Bronchial smooth muscle cell (primary cell): ENCODE measurements around the gene ENTPD7. TPM values are rescaled to one million over a fixed set of nuclear protein-coding genes. Genes with fewer than 3 reads are reported as not detected.

Experiments
- total RNA-seq: library from RNA; depleted of rRNA; stranded (reverse); fragments of >200 nt; gene quantifications from 2 replicates; pipeline ENCODE4 v1.2.1, GENCODE V29; 2014

ENTPD7 gene, protein sequence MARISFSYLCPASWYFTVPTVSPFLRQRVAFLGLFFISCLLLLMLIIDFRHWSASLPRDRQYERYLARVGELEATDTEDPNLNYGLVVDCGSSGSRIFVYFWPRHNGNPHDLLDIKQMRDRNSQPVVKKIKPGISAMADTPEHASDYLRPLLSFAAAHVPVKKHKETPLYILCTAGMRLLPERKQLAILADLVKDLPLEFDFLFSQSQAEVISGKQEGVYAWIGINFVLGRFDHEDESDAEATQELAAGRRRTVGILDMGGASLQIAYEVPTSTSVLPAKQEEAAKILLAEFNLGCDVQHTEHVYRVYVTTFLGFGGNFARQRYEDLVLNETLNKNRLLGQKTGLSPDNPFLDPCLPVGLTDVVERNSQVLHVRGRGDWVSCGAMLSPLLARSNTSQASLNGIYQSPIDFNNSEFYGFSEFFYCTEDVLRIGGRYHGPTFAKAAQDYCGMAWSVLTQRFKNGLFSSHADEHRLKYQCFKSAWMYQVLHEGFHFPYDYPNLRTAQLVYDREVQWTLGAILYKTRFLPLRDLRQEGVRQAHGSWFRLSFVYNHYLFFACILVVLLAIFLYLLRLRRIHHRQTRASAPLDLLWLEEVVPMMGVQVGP
- total RNA-seq = 7.6 and 9.1 TPM in 2 replicates

DNA sequence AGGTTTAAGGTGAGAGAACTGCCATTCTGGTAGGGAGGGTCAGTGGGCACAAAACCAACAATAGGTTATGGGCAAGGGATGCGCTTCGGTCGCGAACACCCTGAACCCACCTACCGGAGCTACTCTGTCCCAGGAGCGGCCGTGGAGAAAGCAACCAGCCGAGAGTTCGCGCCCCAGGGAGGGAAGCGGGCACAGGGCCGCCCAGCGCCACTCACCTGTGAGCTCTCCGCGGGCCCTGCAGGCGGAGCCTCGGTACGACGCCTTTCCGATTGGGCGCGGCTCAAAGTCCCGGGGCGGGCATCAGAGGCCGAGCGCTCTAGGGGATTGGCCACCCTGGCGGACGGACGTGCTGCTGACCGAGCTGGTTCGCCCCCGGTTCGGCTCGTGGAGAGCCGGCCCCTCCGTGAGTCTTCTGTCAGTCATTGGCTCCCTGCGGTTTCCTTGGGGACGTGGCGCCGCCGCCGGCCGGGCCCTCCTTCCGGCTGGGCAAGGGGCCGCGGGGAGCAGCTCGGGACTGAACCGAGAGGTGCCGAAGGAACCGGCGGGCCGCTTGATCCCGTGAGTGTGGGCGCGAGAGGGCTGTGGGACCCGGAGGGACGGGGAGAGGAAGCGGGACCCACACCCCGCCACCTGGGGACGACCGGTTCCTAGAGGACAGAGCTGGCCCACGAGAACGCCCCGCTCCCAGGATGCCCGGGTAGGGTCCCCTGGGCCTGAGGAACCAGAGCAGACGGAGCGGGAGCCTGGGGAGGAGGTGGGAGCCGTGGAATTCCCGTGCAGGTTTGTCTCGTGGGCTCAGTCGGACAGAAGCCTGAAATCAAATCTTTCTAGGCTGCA lies at the start of gene ENTPD7:
Gene ENTPD7 (plus strand): TSS at position 479 of the 837 bp plus-strand sequence. CDS start 448 bp downstream, outside the sequence.

DNA sequence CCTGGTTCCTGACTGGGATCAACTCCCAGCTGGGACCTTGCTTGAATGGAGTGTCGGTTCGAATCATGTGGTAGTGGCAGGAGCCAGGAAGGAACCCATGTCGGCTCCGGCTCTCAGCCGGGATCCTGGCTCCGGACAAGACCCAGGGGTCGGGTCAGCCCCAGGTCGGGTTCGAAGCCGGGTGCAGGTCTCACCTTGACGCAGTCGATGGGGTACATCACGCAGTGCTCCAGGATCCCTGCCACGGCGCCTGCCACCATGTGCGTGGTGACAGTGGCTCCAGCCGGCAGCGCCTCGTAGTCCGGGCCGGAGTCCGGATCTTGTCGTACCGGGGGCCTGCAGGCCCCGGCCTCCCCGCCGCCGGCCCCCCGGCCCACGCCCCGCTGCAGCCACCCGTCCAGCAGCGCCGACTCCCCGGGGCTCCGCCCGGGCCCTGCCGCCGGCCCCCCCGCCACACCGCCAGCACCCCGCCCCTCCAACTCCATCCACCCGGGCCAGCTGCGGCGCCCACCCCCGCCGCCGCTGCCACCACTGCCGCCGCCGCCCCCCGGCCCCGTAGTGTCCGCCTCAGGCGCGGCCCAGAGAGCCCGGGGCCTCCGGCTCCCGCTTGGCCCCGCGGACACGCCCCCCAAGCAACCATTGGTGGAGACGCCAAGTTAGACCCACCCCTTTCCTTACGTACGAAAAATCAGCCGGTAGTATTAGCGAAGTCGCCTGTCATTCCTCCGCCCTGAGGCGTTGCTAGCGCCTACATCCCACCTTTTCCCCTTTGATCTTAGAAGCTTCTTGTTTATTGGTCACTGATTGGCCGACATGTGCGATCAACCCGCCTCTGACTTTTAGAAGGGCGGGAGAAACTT lies 39.2 kb upstream of the ENTPD7 start, which contains the start of gene SLC25A28:
Gene SLC25A28 (minus strand): TSS at position 589 of the 860 bp plus-strand sequence. CDS start 104 bp downstream, at position 485.

DNA sequence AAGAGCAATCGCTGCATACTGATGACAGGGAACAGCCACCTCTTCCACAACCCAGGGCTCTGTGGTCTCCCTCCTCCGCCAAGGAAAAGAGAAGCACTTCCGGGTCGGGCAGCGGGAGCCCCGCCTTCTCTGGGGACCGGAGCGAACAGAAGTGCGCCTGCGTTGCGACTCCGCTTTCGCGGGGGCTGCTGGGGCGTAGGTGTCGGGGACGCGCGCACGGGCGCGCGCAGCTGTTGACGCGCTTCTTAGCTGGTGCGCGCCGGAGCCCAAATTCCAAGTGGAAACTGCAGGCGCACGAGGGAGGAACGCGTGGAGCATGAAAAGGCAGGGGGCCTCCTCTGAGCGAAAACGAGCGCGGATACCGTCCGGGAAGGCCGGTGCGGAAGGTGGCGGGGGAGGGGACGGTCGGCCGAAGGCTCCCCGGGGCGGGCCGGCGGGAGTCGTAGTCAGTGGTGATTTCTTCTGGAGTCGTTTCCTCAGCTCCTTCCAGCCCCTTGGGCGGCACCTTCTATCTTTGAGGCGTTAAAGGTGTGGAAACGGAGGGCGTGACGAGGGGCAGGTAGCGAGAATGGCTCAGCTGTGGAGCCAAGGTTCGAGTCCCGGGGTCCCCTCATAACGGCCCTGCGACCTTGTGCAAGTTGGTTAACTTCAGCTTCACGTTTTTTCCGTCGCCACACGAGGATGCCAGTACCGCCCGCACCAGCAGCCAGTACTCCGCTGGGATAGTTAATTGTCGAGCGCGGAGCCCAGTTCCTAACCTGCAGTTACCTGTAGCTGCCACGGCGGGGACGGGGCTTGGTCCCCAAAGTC lies 72.9 kb downstream of the ENTPD7 start, which contains the start of the genes COX15 and CUTC:
Gene COX15 (minus strand): TSS at position 95 of the 810 bp plus-strand sequence. CDS start 78 bp downstream, at position 17.
Gene CUTC (plus strand): TSS at position 202 of the 810 bp plus-strand sequence. CDS start 115 bp downstream, at position 317.

Other genes starting within 250 kb of the ENTPD7 start
- gene GOT1, start 228.9 kb upstream of the ENTPD7 start, total RNA-seq = 12.8 and 13.7 TPM in 2 replicates
- gene NKX2-3, start 126.6 kb upstream of the ENTPD7 start, total RNA-seq = not detected in 2 replicates
- 15.3 and 32.3 TPM in 2 replicates for gene SLC25A28, start 39.1 kb upstream of the ENTPD7 start, total RNA-seq
- gene COX15, start 72.6 kb downstream of the ENTPD7 start, total RNA-seq = 28.2 and 32.6 TPM in 2 replicates
- 11.8 and 17.1 TPM in 2 replicates for gene CUTC, start 72.7 kb downstream of the ENTPD7 start, total RNA-seq
- gene ABCC2, start 123.1 kb downstream of the ENTPD7 start, total RNA-seq = 0.47 and 0.60 TPM in 2 replicates